ENCODE measurements around the gene FOXJ2. TPM values are rescaled to one million over a fixed set of nuclear protein-coding genes. Genes with fewer than 3 reads are reported as not detected.
"Not testable (repeated sequence)": the region's sequence is repeated elsewhere in the genome, so short reads cannot be mapped to it uniquely, and the experiment has no call there.

Gene FOXJ2
- total RNA-seq, 4 donors from 2014 or later = 11.6 to 15.7 (median 12.5) TPM

- Histone ChIP-seq H3K9me3 (no peaks in the 10 kb centered on the region), H3K27ac (peak overlapping the region in 2 of 4 donors; percentile 16 to 32), H3K4me1 (peaks cover 3 to 33% (median 7%) of the 10 kb centered on the region in 4 donors), H3K27me3 (no peaks in the 10 kb centered on the region), H3K36me3 (peaks cover 0 to 42% (median 21%) of the 10 kb centered on the region in 4 donors), H3K4me3 (no peak overlapping the region)
- WGBS, 2 donors (ENCODE audit: low coverage in 1 of 2) = 60% methylated on average over 3 of the region's 3 CpGs; no CpG with 5 or more reads in 1 of the 2 donors
- peak; percentile 26 for DNase-seq
- in situ Hi-C loops (cut with MboI; ENCODE audit: low pct_ligation_motif_present in 1 of 4, low pct_unique_long_range_greater_than_20kb in 1 of 4, low sequenced_read_pairs in 3 of 4) (no loop called here), intact Hi-C loops (cut with DNase I; ENCODE audit: low total_unique reads) (no loop called here)
- TF ChIP-seq POLR2AphosphoS5 (IDR thresholded peaks at IDR 0.05) (no peak), EP300 (IDR thresholded peaks at IDR 0.05; ENCODE audit: low read depth) (no peak), CTCF (IDR thresholded peaks at IDR 0.05) (no peak), POLR2A (IDR thresholded peaks at IDR 0.05) (no peak)
Measured at GRCh38 chr12:8088574-8088973, 56.1 kb downstream of the FOXJ2 start.

GRCh38 chr12:8089277-8089676 lies 56.8 kb downstream of the FOXJ2 start:
- H3K9me3 ChIP-seq; H3K27ac ChIP-seq; in situ Hi-C loops (cut with MboI; ENCODE audit: low pct_ligation_motif_present in 1 of 4, low pct_unique_long_range_greater_than_20kb in 1 of 4, low sequenced_read_pairs in 3 of 4); H3K4me3 ChIP-seq; intact Hi-C loops (cut with DNase I; ENCODE audit: low total_unique reads); DNase-seq; H3K27me3 ChIP-seq: not testable (repeated sequence)
- 78 to 88% methylated on average over 1 to 11 of the region's 11 CpGs for WGBS, 2 donors (ENCODE audit: low coverage in 1 of 2)
- Histone ChIP-seq H3K36me3 (peaks cover 0 to 47% (median 23%) of the 10 kb centered on the region in 4 donors), H3K4me1 (peaks cover 0 to 26% (median 4%) of the 10 kb centered on the region in 4 donors)

GRCh38 chr12:8089716-8090115 lies 57.2 kb downstream of the FOXJ2 start:
- Histone ChIP-seq H3K9me3 (no peaks in the 10 kb centered on the region), H3K27me3 (no peaks in the 10 kb centered on the region), H3K27ac (no peak overlapping the region), H3K4me1 (peaks cover 0 to 21% (median 3%) of the 10 kb centered on the region in 4 donors), H3K4me3 (no peak overlapping the region), H3K36me3 (peaks cover 0 to 52% (median 25%) of the 10 kb centered on the region in 4 donors)
- in situ Hi-C loops (cut with MboI; ENCODE audit: low pct_ligation_motif_present in 1 of 4, low pct_unique_long_range_greater_than_20kb in 1 of 4, low sequenced_read_pairs in 3 of 4) = no loop called here
- no peak for DNase-seq
- WGBS, 2 donors (ENCODE audit: low coverage in 1 of 2) = 86 to 90% methylated on average over 5 of the region's 5 CpGs
- TF ChIP-seq POLR2A (IDR thresholded peaks at IDR 0.05) = no peak
- TF ChIP-seq POLR2AphosphoS5 (IDR thresholded peaks at IDR 0.05) = no peak
- no peak for TF ChIP-seq EP300 (IDR thresholded peaks at IDR 0.05; ENCODE audit: low read depth)
- TF ChIP-seq CTCF (IDR thresholded peaks at IDR 0.05) = no peak
- intact Hi-C loops (cut with DNase I; ENCODE audit: low total_unique reads) = no loop called here

GRCh38 chr12:8093291-8093690 lies 60.8 kb downstream of the FOXJ2 start:
- DNase-seq = no peak
- in situ Hi-C loops (cut with MboI; ENCODE audit: low pct_ligation_motif_present in 1 of 4, low pct_unique_long_range_greater_than_20kb in 1 of 4, low sequenced_read_pairs in 3 of 4) (no loop called here), intact Hi-C loops (cut with DNase I; ENCODE audit: low total_unique reads) (no loop called here)
- H3K36me3 ChIP-seq = peaks cover 0 to 72% (median 36%) of the 10 kb centered on the region in 4 donors
- no peaks in the 10 kb centered on the region for H3K9me3 ChIP-seq
- TF ChIP-seq EP300 (IDR thresholded peaks at IDR 0.05; ENCODE audit: low read depth) (no peak), CTCF (IDR thresholded peaks at IDR 0.05) (no peak), POLR2A (IDR thresholded peaks at IDR 0.05) (no peak), POLR2AphosphoS5 (IDR thresholded peaks at IDR 0.05) (no peak)
- no peak overlapping the region for H3K27ac ChIP-seq
- no peaks in the 10 kb centered on the region for H3K27me3 ChIP-seq
- WGBS, 2 donors (ENCODE audit: low coverage in 1 of 2) = 98 to 100% methylated on average over 3 of the region's 3 CpGs
- H3K4me1 ChIP-seq = peaks cover 0 to 5% (median 0%) of the 10 kb centered on the region in 4 donors
- no peak overlapping the region for H3K4me3 ChIP-seq

Measured in transverse colon (tissue), 4 donors.